ENCODE measurements around the gene ECE2.
"Not testable (repeated sequence)": the region's sequence is repeated elsewhere in the genome, so short reads cannot be mapped to it uniquely, and the experiment has no call there.

ECE2 gene

DNA sequence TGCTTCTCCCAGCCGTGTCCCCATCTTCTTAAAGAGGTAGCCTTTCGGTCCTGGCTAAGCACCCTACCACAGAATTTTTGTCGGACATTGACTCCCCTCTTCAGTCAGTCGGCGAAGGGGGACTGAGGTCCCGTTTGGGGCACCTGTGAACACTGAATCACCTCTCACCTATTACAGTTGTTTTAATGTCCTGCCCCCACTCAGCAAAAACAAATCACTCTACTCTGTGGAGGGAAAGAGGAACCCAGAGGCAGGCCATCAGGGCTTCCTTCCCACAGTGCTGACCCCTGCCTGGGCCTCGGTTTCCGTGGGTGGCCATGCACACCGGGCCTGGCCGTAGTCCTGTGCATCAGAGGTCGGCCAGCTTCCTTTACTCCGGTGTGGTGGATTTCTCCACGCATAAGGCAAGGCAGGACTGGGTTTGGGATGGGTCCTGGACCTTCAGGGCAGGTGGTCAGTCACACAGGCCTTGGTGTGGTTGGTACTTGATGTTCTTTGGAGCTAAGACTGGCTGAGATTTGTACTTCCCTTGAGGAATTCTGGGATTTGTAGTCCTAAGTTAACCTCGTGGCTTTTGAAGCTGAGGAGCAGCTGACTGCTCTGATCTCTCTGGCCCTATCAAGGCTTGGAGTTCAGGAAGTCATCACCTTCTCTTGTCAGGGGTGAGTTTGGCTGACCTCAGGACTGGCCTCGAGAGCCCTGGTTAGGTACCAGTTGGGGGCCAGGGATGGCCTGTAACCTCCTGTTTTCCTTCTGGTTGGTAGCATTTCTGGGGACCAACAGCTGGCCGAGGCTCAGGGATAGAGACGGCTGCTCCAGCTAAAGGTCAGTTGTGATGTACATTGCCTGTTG is 61.0 kb downstream of the ECE2 start:
- DNase-seq (ENCODE audit: low read depth): no peak

DNA sequence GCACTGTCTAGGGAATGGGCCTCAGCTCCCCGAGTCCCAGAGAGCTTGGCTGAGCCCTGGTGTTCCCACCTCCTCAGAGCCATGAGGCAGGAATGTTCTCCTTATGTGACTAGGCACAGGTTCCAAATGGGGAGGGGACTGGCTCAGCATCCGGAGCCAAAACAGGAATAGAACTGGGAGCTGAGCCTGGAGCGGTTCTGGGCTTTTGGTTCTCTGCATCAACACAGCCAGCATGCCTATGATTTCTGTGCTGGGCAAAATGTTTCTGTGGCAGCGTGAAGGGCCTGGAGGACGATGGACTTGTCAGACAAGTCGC is 61.5 kb downstream of the ECE2 start, which contains the start of gene FAM131A:
Gene FAM131A, plus strand, starts transcription at position 202 of the 316 bp plus-strand sequence. Its CDS starts 31 bp downstream, at position 233.
- no peak for DNase-seq (ENCODE audit: low read depth)

DNA sequence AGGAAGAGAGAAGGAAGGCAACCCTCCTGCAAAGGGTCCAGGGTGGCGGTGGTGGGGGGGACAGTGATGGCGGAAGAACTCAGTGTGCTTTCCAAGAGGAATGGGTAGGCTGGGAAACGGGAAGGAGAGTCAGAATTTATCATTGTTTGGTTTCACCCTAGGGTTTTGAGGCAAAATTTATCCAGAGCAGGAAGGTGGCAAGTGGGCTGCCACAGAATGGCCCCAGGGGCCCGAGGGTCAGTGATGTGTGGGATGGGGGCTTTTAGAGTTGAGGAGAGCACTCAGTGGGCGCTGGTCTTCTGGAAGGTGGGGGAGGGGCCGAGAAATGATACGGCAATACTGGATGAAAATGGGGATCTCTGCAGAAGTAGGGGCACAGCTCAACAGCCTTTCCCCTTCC is 62.2 kb downstream of the ECE2 start:
- no peak for DNase-seq (ENCODE audit: low read depth)

DNA sequence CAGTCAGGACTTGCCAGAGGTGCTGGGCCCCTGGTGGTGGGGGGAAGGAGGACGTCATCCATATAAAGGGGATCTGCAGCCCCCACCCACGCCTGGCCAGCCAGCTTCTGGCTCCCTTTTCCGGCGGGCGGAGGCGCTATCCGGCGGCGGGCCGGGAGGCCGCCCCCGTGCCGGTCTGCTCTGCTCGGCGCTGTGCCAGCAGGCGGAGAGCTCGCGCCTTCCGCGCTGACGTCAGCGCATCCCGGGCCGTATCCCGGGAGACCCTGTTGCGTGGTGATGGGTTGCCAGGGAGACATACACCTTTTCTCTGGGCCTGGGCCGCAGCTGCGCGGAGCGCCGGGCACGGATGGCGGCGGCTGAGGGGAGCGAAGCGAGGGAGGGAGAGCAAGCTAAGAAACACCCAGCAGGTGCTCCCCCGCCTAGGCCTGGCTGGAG is 62.7 kb downstream of the ECE2 start:
- no peak for DNase-seq (ENCODE audit: low read depth)

DNA sequence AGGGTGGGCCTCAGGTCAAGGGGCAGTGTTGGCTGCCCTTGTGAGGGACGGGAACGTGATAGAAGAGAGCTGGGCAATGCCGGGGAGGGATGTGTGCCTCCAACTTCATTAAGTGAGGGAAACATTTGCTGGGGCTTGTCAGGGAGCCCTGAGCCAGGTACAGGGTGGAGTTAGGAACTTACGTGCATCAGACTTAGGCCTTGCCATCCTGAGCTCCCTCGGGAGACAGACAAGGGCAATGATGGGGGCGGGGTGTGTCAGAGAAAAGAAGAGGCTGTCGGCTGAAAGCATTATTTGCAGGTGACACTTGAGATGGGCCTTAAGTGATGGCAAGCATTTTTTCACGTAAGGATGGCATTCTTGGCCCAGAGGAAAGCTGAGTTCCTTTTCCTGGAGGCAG is 63.2 kb downstream of the ECE2 start:
- no peak for DNase-seq (ENCODE audit: low read depth)

DNA sequence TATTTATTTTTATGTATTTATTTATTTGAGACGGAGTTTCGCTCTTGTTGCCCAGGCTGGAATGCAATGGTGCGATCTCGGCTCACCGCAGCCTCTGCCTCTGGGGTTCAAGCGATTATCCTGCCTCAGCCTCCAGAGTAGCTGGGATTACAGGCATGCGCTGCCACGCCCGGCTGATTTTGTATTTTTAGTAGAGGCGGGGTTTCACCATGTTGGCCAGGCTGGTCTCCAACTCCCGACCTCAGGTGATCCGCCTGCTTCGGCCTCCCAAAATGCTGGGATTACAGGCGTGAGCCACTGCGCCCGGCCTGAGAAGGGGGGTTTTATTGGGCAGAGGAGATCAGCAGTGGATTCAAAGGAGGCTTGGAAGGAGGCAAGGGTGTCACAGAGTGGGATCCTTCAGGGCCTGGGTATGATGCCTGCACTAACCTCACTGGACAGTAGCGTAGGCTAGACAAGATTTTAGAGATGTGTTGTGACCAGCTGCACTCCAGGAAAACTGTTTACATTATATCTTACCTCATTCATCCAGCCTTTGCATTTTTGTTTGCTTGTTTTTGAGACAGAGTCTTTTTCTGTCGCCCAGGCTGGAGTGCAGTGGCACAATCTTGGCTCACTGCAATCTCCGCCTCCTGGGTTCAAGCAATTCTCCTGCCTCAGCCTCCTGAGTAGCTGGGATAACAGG is 63.8 kb downstream of the ECE2 start:
- DNase-seq (ENCODE audit: low read depth): not testable (repeated sequence)

DNA sequence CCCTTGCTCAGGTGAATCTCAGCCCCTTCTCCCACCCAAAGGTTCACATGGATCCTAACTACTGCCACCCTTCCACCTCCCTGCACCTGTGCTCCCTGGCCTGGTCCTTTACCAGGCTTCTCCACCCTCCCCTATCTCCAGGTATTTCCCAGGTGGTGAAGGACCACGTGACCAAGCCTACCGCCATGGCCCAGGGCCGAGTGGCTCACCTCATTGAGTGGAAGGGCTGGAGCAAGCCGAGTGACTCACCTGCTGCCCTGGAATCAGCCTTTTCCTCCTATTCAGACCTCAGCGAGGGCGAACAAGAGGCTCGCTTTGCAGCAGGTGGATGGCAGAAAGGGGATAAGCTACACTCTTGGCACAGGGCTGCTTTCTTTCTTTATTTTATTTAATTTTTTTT is 66.1 kb downstream of the ECE2 start:
- DNase-seq (ENCODE audit: low read depth): no peak
